Measurements from ENCODE around the gene SCUBE2.
"Not testable (repeated sequence)": the region's sequence is repeated elsewhere in the genome, so short reads cannot be mapped to it uniquely, and the experiment has no call there.

Gene SCUBE2

DNA sequence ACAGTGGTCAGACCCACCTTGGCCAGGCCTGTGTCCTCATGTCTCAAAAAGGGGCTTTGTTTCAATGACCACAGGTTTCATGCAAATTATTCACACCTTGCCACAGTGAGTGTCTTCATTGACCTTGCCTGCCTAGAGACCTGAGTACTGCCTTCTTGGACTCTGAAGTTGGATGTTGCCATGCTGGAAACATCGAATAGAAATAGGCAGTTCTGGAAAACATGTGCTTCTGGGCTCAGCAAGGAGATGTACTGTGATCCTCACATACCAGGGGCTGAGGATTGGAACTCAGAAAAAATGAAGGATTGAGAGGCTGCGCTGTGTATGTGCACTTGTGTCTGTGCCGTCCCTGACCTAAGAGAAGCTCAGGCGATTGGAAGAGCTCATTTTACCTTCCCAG, 78.0 kb downstream of the SCUBE2 start:
- H3K27ac ChIP-seq: no peak overlapping the region
- TF ChIP-seq, protein P1, sequence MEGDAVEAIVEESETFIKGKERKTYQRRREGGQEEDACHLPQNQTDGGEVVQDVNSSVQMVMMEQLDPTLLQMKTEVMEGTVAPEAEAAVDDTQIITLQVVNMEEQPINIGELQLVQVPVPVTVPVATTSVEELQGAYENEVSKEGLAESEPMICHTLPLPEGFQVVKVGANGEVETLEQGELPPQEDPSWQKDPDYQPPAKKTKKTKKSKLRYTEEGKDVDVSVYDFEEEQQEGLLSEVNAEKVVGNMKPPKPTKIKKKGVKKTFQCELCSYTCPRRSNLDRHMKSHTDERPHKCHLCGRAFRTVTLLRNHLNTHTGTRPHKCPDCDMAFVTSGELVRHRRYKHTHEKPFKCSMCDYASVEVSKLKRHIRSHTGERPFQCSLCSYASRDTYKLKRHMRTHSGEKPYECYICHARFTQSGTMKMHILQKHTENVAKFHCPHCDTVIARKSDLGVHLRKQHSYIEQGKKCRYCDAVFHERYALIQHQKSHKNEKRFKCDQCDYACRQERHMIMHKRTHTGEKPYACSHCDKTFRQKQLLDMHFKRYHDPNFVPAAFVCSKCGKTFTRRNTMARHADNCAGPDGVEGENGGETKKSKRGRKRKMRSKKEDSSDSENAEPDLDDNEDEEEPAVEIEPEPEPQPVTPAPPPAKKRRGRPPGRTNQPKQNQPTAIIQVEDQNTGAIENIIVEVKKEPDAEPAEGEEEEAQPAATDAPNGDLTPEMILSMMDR (conservative IDR thresholded peaks at IDR 0.05): no peak

DNA sequence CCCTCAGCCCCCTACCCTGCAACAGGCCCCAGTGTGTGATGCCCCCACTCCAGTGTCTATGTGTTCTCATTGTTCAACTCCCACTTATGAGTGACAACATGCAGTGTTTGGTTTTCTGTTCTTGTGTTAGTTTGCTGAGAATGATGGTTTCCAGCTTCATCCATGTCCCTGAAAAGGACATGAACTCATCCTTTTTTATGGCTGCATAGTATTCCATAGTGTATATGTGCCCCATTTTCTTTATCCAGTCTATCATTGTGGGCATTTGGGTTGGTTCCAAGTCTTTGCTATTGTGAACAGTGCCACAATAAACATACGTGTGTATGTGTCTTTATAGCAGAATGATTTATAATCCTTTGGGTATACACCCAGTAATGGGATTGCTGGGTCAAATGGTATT, 81.9 kb downstream of the SCUBE2 start:
- not testable (repeated sequence) for H3K27ac ChIP-seq

DNA sequence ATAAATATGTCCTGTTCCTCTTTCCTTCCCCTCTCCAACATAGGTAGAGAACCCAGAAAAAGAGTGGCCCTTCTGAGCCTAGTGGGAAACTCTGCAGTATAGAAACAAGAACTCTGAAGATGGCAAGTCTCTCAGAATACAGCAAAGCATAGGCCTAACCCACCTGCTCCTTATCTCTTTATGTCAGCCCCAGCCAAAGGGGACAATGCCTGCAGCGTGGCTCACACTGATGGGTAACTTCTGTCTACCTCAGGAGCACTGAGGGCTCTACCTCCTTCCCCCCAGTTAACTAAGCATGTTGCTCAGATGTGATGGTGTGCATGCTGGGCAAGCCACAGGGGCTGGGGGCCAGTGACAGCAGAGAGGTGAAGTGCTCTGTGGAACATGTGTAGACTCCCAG, 82.7 kb downstream of the SCUBE2 start:
- TF ChIP-seq, protein P1 (conservative IDR thresholded peaks at IDR 0.05): no peak
- H3K27ac ChIP-seq: no peak overlapping the region

DNA sequence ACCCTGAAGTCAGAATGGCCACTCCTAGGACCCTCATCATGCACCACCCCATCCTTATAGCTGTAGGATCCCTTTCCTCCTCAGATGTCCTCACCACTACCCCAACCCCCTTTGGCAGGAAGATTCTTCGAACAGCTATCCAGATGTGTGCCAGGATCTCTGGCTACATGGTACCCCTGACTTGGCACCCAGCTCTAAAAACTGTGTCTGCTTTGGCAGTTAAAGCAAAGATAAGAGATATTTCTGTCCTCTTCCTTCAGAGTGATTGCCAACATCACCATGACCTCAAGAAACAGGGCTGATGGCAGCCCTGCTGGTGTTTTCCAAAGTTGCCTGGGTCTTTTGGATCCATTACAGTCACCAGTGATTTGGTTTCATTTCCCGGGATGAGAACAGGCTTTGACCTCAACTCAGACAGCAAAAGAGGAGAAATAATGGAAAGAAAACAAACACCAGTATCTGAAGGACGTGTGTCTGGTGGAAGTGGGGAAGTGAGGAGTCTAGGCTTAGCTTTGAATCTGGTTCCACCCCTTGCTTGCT, 83.3 kb downstream of the SCUBE2 start:
- no peak overlapping the region for H3K27ac ChIP-seq
- TF ChIP-seq, protein P1 (conservative IDR thresholded peaks at IDR 0.05): no peak

DNA sequence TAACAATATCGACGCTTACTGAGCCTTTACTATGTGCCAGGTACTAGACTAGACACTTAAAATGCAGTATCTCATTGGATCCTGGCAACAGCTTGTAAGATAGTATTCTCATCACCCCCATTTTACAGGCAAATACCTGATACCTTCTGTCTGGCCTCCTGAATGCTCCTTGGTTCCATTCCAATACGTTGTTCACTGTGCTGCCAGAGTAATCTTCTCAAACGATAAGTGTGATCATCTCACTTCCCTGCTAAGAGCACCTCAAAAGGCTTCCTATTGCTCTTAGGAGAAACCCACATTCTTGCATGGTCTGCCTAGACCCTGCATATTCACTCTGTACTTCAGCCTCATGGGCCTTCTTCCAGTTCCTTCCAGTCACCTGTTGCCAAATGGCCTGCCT, 86.3 kb downstream of the SCUBE2 start:
- TF ChIP-seq, protein P1 (conservative IDR thresholded peaks at IDR 0.05): no peak
- no peak overlapping the region for H3K27ac ChIP-seq

DNA sequence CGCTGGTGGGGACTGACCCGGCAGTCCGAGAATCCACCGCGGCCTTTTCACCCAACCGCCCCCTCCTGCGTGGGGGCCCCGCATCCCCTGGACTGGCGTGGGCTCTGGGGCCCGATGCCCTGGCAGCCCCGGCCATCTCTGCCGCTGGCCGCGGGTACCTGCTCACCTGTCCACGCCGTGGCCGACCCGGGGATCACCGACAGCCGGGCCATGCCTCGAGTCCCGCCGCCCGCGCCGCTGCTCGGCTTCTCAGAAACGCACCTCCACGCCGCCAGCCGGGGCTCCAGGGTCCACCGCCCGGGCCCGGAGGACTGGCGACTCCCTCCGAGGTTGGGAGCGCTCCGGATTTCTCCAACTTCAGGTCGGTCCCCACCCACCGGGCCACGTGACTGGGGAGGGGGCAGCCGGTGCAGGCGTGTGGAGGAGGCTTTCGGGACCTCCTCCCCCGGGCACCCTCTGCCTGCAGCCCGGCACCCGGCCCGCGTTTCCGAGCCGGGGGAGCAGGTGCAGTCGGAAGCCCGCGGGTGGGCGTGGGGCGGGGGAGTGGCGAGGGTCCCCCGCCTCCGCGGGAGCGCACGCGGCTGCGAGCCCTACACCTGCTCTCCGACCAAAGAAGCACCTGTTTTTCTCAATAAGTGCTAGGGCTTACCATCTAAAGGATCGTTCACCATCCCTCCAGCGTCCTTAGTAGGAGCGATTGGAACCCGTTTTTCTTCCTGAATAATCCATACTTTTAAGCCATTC, 87.0 kb downstream of the SCUBE2 start:
- TF ChIP-seq, protein P1 (conservative IDR thresholded peaks at IDR 0.05): no peak
- H3K27ac ChIP-seq: no peak overlapping the region

DNA sequence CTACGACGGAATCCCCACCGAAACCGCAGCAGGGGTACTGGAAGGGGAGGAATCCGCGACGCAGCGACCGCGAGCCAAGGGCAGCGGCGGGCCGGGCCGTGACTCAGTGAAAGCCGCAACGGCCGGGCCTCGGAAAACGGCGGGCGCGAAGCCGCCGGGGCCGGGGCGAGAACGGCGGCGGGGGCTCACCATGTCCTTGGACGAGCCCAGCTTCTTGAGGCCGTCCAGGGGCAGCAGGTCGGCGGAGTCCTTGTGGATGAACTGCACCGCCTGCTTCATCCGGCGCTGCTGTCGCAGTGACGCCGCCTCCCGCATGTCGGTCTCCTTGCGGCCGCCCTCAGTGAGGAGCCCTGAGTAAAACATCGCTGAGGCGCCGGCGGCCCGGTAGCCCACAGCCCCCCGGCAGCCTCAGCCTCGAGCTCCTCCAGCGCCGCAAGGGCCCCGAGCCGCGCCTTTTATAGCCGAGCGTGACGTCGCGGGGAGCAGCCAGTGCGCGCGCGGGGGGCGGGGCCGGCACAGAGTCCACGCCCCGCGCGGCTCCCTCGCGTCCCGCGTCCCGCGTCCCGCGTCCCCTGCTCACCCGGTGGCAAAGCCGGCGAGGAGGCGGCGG, 87.7 kb downstream of the SCUBE2 start, which contains the start of gene NRIP3:
Gene NRIP3, minus strand, starts transcription at position 429 of the 610 bp plus-strand sequence. Its CDS starts 66 bp downstream, at position 363.
- TF ChIP-seq, protein P1 (conservative IDR thresholded peaks at IDR 0.05): no peak
- H3K27ac ChIP-seq: peak within 1 kb of the TSS; percentile 40; the same call in 1 of the 2 replicates
